NB4 (cell line): ENCODE data around the gene UVRAG.

Source experiments
- CTCF ChIP-seq: IDR thresholded peaks from one replicate; pipeline ENCODE4 v1.5.1; 2012; ENCODE audit warnings: low read depth, low read length
- MYC ChIP-seq: IDR thresholded peaks from 2 replicates; pipeline ENCODE4 v1.6.1; 2011; ENCODE audit warnings: low read depth, low read length
- POLR2A ChIP-seq: IDR thresholded peaks from 2 replicates; pipeline ENCODE4 v1.6.1; 2011; ENCODE audit warnings: mild to moderate bottlenecking; ENCODE audit not compliant: insufficient read length; ENCODE audit errors: extremely low read depth

GRCh38 chr11:76114238-76114637 lies 299.2 kb downstream of the UVRAG start:
- TF ChIP-seq CTCF (no peak), POLR2A (no peak), MYC (no peak)
